Mammary epithelial cell (primary cell): Measurements from ENCODE around the gene LIPT1.

Source experiments
- EZH2 ChIP-seq: IDR thresholded peaks from 2 replicates; pipeline ENCODE4 v1.6.1; 2012; ENCODE audit warnings: low read length, inconsistent platforms, borderline replicate concordance
- TF ChIP-seq, protein P1 (sequence below), 2 donors: IDR thresholded peaks in 1 of 2; conservative IDR thresholded peaks in 1 of 2; 2 replicates each; pipeline ENCODE4 v1.5.1; 2011 to 2012; ENCODE audit warnings: inconsistent platforms in 2 of 2, low read length in 2 of 2, mild to moderate bottlenecking in 2 of 2, control low read depth in 1 of 2, low read depth in 1 of 2; ENCODE audit not compliant: insufficient read depth in 1 of 2; ENCODE audit errors: extremely low read depth in 1 of 2

GRCh38 chr2:99140056-99140859, 14.5 kb upstream of the LIPT1 start:
- TF ChIP-seq, protein P1, sequence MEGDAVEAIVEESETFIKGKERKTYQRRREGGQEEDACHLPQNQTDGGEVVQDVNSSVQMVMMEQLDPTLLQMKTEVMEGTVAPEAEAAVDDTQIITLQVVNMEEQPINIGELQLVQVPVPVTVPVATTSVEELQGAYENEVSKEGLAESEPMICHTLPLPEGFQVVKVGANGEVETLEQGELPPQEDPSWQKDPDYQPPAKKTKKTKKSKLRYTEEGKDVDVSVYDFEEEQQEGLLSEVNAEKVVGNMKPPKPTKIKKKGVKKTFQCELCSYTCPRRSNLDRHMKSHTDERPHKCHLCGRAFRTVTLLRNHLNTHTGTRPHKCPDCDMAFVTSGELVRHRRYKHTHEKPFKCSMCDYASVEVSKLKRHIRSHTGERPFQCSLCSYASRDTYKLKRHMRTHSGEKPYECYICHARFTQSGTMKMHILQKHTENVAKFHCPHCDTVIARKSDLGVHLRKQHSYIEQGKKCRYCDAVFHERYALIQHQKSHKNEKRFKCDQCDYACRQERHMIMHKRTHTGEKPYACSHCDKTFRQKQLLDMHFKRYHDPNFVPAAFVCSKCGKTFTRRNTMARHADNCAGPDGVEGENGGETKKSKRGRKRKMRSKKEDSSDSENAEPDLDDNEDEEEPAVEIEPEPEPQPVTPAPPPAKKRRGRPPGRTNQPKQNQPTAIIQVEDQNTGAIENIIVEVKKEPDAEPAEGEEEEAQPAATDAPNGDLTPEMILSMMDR (conservative IDR thresholded peaks at IDR 0.05 in 1 of 2, IDR thresholded peaks at IDR 0.05 in 1 of 2; ENCODE audit: extremely low read depth in 1 of 2, insufficient read depth in 1 of 2, low read depth in 1 of 2, low read length in 2 of 2): no peak
- TF ChIP-seq EZH2: no peak
